GM19238 (cell line): ENCODE data around the gene PRKACA.
A peak's percentile ranks its signal among the peaks of the same experiment; 100 is the strongest.

Experiments used
- DNase-seq: peaks from one replicate; pipeline ENCODE4 v3.0.0; 2011; ENCODE audit warnings: low spot score; ENCODE audit not compliant: insufficient read length

The PRKACA gene

GRCh38 chr19:14117668-14118164 is at the start of gene PRKACA:
Gene PRKACA, minus strand, starts transcription at chr19:14117762. Its CDS starts 215 bp downstream, at chr19:14117547.
- DNase-seq: peak; percentile 100

- DNase-seq: no peak
Observed at GRCh38 chr19:14166999-14167575, 49.5 kb upstream of the PRKACA start.

GRCh38 chr19:14165990-14166830 is 48.6 kb upstream of the PRKACA start:
- no peak for DNase-seq

GRCh38 chr19:14164724-14165493 is 47.3 kb upstream of the PRKACA start:
- DNase-seq: no peak

GRCh38 chr19:14164082-14164481 is 46.5 kb upstream of the PRKACA start:
- DNase-seq: no peak

GRCh38 chr19:14162871-14163297 is 45.3 kb upstream of the PRKACA start:
- no peak for DNase-seq

GRCh38 chr19:14161305-14161704 is 43.7 kb upstream of the PRKACA start:
- DNase-seq: no peak

GRCh38 chr19:14160017-14160703 is 42.6 kb upstream of the PRKACA start:
- no peak for DNase-seq

- no peak for DNase-seq
Observed at GRCh38 chr19:14159059-14159458, 41.5 kb upstream of the PRKACA start.

GRCh38 chr19:14158276-14159023 is 40.9 kb upstream of the PRKACA start:
- DNase-seq: no peak

GRCh38 chr19:14156971-14157717 is 39.6 kb upstream of the PRKACA start:
- no peak for DNase-seq

- DNase-seq: no peak
Observed at GRCh38 chr19:14156122-14156521, 38.6 kb upstream of the PRKACA start.

- DNase-seq: no peak
Observed at GRCh38 chr19:14155371-14155770, 37.8 kb upstream of the PRKACA start.

- no peak for DNase-seq
Observed at GRCh38 chr19:14152713-14153112, 35.2 kb upstream of the PRKACA start.

GRCh38 chr19:14150770-14151661 is 33.5 kb upstream of the PRKACA start:
- DNase-seq: no peak

GRCh38 chr19:14150041-14150769 is 32.6 kb upstream of the PRKACA start:
- DNase-seq: no peak

- DNase-seq: peak; percentile 55
Observed at GRCh38 chr19:14149509-14149994, 32.0 kb upstream of the PRKACA start.
